HG03039 (cell line): Measurements from ENCODE around the gene SLC6A20.
A peak's percentile ranks its signal among the peaks of the same experiment; 100 is the strongest.

ENCODE experiments used
- ATAC-seq: cut with Tn5 transposase; IDR thresholded peaks from one replicate; pipeline ENCODE4 v1.9.1; 2021; ENCODE audit warnings: mild to moderate bottlenecking, moderate library complexity; ENCODE audit not compliant: unreplicated experiment

SLC6A20 gene, protein sequence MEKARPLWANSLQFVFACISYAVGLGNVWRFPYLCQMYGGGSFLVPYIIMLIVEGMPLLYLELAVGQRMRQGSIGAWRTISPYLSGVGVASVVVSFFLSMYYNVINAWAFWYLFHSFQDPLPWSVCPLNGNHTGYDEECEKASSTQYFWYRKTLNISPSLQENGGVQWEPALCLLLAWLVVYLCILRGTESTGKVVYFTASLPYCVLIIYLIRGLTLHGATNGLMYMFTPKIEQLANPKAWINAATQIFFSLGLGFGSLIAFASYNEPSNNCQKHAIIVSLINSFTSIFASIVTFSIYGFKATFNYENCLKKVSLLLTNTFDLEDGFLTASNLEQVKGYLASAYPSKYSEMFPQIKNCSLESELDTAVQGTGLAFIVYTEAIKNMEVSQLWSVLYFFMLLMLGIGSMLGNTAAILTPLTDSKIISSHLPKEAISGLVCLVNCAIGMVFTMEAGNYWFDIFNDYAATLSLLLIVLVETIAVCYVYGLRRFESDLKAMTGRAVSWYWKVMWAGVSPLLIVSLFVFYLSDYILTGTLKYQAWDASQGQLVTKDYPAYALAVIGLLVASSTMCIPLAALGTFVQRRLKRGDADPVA

DNA sequence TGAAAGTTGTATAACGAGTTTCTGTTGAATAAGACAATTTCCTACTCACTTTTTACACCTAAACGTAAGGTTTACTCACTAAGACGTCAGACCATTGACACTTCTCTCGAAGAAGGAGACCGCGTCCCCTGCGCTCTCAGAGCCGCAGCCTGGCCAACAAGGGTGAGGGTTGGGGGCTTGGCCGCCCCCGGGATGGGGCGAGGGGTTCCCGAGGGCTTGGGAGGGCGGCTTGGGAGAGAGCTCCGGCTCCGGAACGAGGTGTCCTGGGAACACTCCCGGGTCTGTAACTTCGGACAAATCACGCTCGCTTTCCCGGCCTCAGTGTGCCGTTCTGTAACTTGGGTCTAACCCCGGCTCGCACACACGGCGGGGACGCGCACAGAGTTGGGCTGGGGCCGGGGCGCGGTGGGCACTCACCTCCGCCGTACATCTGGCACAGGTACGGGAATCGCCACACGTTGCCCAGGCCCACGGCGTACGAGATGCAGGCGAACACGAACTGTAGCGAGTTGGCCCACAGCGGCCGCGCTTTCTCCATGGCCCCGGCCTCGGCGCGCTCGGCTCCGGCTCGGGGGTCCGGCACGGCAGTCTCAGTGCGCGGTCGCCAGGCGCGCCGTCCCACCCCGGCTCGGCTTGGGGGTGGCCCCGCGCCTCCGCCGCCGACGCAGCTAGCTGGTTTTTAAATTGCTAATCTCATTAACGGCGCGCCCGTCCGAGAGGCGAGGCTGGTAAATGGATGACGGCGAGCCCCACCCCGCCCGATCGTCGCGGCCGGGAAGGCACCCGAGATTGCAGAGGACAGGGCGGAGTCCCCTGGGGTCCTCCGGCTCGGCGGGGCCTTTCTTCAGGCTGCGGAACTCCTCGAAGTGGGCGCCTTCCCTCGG lies at the start of gene SLC6A20:
SLC6A20 (minus strand) TSS at position 655 of the 884 bp plus-strand sequence; CDS start at position 538, 117 bp downstream.
- no peak for ATAC-seq

DNA sequence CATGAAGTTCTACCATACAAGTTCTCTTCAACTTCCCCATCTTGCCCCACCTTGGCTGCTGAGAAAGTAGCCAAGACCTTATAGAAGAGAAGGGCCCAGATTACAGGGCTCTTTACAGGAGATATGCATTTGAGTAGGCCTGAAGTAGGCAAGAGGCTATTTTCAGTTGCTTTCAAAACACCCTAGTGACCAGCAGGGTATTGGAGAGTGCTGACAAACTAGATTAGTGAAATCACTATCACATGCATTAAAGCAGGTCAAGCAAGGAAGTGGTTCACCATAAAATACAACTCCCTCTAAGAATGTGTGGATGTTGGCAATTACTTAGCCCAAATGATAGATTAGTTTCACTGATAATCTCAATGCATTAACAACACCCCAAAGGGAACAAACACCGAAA lies 48.3 kb upstream of the SLC6A20 start:
- no peak for ATAC-seq

DNA sequence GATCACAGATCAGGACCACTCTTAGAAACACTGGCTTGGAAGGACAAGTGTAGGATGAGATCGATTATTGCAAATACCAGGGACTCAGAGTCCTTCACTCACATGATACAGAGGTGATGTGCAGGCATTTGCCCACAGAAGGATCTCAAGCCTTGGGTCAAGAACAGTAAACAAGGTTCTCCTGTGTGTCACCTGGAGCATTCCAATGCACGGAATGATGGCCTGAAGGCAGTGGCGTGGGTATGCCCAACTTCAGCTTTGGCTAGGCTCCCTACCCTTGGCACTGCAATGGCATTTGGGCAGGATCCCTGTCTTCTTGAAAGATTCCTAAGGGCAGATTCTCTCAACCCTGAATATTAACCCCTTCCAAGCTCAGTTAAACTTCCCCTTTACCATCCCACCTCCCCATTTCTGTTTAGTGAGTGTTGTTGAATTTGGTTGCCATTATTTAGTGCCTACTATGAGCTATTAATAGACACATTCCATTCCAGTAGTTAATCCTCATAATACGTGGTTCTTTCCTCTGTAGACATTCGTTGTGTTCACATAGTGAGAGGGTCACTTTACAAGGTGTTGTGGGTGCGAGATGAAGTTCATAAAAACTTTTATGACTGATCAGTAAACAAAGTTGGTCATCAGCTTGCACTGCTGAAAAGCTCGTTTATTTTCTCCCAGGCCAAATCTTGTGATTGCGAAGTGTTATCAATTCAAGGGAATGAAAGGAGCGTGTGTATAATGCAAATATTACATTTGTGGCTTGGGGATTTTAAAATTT lies 46.7 kb upstream of the SLC6A20 start:
- no peak for ATAC-seq

DNA sequence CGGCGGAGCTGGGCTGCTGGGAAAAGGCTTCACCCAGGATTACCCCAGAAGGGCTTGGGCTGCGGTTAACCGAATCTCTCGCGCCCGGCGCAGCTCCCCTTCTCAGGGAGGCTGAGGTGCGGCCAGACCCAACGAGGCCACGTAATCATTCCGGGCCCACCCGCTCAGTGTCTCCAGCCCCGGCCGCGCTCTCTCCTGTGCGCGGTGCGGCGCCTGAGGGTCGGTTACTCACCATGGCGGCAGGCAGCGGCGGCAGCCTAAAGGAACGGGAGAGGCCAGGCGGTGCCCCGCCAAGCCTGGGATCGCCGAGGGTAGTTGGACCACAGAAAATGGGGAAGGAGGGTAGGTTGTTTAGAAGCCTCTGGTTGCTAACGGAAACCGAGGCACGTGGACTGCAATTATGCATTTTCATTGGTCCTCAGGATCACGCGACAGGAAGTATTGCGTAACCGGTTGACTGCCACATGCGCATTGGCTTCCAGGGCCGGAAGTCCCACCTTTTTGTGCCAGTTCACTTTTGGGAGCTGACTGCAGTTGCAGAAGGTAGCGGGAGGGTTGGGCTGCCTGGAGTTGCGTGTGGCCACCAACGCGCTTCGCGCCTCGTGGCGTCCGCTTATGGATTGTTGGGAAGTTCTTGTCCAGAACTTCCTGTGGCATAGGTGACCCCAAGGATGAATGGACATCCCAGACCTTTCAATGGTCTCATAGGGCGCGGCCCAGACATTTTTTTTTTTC lies 45.6 kb upstream of the SLC6A20 start, which contains the start of gene LZTFL1:
LZTFL1 (minus strand) TSS at position 363 of the 735 bp plus-strand sequence; CDS start at position 235, 128 bp downstream.
- peak; percentile 95 for ATAC-seq

DNA sequence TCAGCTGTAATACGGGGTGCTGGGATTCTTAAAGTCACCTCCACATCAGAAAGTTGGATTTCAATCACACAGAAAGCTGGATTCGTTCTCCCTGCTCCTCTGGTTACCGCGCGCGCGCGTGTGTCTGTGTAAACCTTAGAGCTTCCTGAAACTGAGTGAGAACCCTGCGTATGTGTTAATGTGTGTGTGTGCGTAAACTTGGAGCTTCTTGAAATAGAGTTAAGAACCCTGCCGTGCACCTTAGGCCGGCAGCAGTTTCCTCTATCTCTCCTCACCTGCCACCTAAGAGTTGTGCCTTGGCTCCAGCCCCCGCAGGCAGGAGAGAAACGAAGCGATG lies 45.1 kb upstream of the SLC6A20 start:
- ATAC-seq, result no peak

DNA sequence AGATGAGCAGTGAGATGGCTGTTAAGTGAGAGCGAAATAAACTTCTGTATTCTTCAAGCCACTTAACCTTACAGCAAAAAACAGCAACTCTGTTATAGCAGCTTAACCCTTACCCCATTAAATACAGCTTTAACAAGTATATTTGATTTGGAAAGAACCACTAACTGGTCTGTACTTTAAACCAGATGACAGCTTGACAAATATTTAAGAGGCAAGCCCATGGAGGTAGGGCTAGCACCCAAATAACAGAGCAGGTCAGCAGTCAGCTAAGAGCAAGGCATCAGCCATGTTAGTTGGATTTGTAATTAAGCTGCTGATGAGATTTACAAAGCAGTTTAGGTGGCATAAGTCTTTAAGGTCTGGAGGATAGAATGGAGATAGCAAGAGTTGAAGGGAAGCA lies 42.1 kb upstream of the SLC6A20 start:
- no peak for ATAC-seq

DNA sequence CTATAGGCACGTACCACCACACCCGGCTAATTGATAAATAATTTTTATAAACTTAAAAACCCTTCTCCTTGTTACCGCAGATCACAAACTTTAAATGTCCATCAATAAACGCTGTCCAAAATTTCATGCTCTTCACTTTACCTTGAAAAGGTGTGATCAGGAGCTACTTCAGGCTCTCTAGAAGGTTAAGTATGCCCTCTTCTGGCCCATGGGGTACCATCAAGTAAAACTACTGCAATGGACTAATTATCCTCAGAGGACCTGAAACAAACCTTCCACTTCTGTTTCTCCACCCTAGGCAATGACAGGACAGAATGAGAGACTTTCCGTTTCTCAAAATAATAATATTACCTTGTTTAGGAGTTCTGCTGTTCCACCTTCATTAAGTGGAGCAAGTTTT lies 36.4 kb upstream of the SLC6A20 start:
- ATAC-seq, result no peak

DNA sequence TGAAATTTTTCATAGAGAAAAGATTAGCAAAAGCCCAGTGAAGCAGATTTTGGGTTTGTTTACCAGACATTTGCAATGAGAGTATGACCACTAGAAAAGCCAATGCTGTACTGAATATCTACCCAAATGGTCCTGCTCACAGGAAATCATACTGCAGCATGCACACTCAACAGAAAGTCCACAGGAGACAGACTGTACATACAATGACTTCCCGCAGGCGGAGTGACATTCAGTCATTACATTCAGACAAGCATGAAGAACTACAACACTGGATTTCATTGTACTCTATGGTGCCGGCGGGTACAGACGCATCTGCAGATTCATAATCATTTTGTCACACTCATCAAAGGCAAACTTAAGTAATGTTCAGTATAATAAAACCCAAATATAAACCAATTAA lies 33.8 kb upstream of the SLC6A20 start:
- no peak for ATAC-seq

DNA sequence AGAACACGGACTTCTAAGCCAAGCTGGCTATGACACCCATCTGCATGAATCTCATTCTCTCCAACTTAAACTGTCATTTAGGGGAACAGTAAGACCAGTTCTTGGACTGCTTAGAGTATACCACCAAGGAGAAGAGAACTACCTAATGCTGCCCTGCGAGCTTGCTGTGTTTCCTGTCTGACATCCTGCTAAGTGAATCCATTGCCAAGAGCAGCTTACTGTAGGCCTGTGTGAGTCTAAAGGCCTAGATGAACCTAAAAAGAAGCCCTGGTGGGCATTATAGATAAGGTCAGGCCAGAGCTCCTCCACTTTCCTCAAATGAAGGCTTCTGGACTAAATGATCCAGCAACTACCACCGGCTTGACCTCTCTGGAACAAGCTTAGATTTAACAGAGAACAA lies 30.6 kb upstream of the SLC6A20 start:
- ATAC-seq, result no peak

DNA sequence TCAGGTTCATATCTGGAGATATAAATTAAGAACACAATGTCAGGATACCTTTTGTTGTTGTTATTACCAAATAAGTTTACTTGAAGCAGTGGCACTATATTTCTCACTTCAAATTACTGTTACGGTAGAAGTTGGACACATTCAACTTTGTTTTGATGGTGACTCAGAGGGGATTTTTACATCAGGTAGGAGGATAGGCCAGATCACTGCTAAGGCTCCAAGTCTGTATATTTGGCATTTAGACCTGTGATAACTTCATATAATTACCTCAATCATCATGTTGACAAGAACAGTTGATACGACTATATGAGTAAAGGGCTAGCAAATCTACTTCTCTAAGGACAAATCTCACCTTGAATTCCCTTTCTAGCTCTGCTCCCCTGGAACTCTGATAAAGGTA lies 30.0 kb upstream of the SLC6A20 start:
- ATAC-seq, result no peak

DNA sequence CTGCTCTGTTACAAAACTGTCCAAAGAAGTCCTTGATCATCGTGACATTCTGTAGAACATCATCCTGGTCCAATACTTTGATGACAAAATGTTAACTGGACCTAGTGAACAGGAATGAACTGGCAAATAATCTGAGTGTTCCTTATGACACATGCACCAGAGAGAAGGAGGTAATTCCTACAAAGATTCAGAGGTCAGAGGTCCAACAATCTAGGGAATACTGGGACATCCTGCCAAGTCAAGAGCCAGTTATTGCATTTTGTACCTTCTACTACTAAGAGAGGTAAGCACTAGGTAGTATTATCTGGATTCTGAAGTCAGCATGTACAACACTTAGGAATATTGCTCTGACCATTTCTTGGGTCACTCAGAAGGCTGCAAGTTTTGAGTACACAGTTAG lies 24.8 kb upstream of the SLC6A20 start:
- no peak for ATAC-seq

DNA sequence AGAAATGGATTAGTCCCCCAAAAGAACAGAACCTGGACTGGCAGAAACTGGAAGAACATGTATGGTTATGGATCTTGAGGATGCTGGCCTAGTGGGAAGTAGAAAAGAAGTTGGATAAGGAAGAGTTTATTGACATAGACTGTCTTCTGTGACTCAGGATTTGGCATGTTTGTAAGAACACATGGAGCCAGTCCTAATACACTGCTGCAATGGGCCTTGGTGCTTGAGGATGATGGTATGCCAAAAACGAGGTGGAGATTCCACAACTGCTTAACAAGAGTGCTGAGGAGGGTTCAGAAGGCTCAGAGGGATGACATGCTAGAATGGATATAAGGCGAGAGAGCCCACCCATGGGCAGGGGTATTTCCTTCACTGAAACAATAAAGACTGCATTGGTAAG lies 23.2 kb upstream of the SLC6A20 start:
- ATAC-seq, result no peak

DNA sequence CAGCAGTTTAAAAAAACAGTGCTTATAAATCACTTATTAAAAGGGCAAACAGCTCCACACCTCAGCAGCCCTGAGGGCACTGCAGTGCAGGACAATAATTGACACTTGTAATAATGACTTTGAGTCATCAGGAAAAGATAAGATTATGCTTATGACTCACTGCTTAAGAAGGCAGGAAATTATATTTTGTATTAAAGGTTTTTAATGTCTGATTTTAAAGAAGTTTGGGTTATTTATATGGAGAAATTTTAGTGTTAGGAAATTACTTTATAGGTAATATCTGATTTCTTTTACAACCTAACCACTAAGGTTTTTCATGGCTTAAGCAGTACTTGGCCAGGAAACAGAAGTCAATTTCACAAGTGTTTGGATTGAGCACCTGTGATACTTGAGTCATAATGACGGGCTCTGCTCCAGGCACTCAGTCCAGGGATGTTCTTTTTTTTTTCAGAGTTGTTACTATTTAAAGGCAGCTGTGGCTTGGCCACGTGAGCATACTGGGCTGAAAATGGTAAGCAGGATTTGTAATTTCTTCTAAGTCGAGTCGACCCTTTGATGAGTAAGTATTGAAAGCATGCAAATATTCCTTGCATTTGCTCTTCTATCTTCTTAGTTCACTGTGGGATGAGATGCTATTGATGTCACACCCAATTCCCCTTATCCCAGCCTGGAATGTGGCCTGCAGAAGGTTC lies 21.6 kb upstream of the SLC6A20 start:
- ATAC-seq, result no peak

DNA sequence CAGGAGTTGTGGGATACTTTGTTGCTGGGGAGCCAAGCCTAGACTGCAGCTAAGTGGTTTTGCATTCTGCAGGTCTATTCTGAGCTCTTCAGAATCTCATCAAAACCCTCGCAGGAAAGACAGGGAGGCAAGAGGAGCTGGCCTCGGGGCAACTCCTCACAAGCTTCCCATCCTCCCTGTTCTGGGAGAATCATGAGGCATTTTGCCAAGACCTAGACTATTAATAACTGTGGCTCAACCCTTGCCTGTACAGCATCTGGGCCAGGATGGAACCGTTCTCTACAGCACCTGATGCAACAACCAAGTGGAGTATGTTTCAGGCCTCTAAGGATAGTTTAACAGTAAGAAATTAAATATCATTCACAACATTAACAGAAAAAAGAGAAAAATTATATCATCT lies 20.2 kb upstream of the SLC6A20 start:
- ATAC-seq, result no peak

DNA sequence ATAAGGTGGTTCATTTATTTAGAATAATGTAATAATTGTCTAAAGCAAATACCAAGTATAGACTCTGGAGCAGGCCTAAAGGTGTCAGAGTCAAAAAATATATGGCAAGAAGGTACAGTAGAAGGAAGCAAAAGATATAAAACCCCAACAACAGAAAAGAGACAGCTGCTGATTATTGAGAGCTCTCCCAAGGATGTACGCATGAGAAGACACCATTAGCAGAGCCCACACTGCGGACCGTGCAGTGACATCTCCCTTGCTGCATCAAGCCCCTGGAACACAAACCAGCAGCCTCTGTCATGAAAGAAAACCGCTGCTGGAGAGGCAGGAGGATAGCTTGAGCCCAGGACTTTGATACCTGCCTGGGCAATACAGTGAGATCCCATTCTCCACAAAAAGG lies 18.0 kb upstream of the SLC6A20 start:
- no peak for ATAC-seq

DNA sequence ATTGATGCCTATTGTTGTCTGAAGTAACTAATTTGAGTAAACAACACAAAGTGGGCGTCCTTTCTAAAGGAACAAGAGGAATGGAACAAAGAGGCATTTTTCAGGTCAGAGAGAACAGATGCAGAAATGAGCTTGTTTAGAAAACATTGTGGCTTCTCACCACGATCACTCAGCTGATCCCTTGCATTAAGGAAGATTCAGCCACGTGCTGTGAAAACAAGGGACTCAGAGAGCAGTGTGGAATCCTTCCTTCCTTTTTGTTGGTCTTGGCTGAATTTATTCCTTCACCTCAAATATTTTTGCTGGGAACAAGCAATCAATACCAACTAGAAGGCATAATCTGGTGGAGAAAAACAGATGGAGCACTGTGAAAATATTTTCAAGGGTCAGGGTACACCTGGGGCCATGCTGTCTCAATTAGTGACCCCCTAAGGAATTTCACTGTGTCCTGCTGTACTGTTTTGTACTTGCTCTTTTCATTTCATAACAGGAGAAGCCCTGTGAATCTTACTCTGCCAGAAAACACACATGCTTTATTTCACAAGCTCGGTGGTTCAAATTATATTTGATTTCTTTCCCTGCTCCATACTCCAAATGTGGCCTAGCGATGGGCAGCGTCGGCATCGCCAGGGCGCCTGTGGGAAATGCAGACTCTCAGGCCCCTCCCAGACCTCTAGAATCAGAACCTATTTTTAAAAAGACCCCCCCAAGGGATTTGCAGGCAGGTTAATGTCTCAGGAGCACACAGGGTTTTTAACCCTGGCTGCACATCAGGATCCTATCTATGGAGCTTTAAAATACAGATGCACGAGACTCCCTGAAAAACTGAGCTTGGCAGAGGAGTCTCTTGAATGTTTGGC lies 11.6 kb upstream of the SLC6A20 start:
- no peak for ATAC-seq

DNA sequence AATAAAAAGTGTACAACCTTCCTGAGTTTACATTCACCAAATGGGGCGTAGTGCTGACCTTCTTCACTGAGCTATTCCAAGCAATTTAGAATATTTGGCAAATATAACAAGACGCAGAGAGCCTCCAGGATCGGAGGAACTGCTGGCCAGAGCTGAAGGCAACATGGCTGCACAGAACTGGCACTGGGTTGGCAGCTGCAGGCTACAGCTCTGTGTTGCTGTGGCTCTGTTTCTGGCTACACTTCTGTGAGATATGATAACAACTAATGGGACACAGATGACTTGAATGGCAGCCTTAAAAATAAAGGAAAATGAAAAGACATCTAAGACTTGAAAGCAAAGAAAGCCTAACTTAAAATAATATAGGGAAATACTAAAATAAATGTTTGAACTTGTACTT lies 10.8 kb upstream of the SLC6A20 start:
- ATAC-seq, result no peak

DNA sequence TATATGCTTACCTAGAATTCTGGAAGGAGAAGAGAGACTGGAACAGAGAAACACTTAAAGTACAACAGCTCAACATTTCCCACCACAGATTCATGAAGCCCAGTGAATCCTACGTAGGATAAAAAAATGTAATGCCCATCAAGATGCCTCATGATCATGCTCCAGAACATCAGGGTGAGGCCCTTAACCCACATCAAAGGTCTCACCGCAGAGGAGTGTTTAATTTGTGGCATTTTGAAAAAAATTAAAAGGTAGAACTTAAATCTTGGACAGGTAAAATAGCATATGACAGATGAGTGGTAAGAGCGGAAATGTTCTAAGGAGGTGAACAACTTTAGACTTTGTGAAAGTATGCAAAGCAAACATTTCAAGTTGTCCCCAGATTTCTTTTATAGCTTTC lies 9.7 kb upstream of the SLC6A20 start:
- no peak for ATAC-seq
